Limb (tissue), 2 donors: ENCODE data around the gene GALNTL6.

ENCODE experiments used
- DNase-seq, 2 donors: peaks; one replicate each; pipeline ENCODE4 v3.0.0-alpha.2; 2016; ENCODE audit errors: extremely low spot score in 2 of 2

GALNTL6 gene

GRCh38 chr4:172207258-172207657, 394.1 kb downstream of the GALNTL6 start:
- DNase-seq = no peak

DNA sequence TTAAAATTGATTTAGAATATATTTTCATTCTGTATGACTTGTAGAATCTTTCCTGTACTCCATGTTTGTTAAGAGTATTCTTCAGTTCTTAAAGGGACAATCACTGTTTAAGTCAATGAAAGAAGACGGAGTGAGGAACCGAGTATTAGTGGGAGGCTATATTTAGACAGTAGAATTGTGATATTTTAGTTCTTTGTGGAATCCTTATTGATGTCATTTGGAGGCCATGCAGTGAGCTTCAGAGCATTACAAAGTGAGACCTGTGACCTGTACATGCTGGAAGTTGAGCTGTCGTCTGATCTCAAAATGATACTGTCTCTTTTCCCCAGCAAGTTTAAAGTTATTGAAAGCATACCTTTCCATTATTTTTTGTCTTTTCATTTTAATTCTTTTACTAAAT, 394.7 kb downstream of the GALNTL6 start:
- DNase-seq = no peak

- DNase-seq = no peak
Observed at GRCh38 chr4:172220679-172221078, 407.5 kb downstream of the GALNTL6 start.

DNA sequence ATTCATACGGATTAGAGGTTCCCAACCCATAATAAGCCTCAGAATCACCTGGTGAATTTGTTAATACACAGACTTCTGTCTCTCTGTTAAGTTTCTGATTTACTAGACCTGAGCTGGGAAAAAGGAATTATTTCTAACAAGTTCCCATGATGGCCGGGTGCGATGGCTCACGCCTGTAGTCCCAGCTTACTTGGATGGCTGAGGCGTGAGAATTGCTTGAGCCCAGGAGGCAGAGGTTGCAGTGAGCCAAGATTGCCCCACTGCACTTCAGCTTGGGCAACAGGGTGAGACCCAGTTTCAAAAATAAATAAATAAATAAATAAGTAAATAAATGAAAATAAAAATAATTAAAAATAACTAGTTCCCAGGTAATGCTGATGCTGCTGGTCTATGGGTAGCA, 412.3 kb downstream of the GALNTL6 start:
- no peak for DNase-seq

DNA sequence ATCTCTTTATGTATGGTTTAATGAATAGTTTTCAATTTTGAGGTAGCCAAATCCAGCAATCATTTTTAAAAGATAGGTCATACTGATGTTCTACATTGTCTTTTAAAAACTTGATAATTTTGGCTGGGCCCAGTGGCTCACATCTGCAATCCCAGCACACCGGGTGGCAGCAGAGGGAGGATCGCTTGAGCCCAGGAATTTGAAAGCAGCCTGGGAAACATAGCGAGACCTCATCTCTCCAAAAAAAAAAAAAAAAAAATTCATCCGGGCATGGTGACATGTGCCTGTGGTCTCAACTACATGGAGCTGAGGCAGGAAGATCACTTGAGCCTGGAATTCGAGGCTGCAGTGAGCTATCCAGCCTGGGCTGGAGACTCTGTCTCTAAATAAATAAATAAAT, 419.8 kb downstream of the GALNTL6 start:
- no peak for DNase-seq

DNA sequence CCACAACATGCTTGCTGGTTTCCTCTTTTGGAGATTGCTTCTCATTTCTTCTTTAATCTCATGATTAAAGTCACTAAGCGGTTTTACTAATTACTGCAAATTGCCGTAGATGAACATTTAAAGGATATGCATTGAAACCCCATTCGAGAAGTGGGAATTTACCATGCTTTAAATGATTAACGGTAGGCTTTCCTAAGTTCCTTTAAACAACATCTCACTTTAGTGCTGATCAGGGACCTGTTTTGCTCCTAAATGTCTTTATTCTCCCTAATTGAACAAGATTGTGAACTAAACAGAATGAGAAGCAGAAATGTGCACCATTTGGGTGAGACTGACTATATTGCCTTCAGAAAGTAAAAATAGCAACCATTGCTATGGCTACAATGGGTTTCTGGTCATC, 430.3 kb downstream of the GALNTL6 start:
- DNase-seq = no peak

- no peak for DNase-seq
Observed at GRCh38 chr4:172245516-172245915, 432.3 kb downstream of the GALNTL6 start.

DNA sequence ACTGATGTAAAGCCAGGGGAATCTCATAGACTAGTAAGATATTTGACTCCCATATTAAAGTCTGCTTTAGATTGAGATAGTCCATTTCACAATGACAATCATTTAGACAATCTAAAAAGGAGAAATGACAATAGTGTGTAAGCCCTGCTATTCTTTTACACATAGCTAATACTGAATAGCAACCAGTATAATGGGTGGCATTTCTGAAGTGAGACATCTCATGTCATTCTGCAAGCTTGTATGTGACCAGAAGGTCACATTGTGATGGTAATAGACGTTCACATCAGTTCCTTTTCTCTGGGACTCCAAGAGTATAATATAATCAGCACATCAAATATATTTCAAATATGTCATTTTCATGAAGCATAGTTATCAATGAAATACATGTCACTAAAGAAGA, 440.2 kb downstream of the GALNTL6 start:
- DNase-seq = no peak

GRCh38 chr4:172256820-172257219, 443.6 kb downstream of the GALNTL6 start:
- no peak for DNase-seq

DNA sequence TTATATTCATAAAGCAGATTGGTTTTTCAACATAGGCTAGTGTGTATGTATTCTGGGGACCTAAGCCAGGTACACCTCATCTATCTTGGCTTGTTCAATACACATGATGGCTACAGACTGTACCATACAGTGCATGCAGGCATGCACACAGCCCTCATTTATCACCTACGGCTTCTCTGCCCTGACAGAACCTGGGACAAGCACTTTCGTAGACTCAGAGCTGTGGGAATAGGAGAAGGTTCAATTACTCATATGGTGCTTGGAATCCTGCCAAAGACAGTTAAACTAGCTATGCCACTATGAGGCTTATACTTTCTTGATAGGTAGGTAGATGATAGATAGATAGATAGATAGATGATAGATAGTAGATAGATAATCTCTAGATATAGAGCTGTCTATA, 457.2 kb downstream of the GALNTL6 start:
- DNase-seq = no peak

DNA sequence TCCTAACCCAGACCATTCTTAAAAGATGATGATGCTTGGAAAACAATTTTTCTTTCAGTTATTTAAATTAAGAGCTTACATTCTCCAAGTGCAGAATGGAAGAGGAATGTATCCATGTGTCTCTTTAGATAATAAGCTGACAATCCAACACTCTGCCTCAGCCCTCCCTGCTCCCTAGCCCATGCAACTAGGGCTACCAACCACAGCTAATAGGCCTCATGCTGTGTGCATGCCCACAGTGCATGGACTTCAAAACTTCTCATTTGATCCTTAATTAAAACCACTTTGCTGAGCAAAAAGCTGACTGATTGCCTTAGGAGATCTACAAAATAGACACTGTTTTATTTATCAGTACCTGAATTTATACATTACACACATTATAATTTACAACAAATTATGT, 473.9 kb downstream of the GALNTL6 start:
- DNase-seq = no peak

GRCh38 chr4:172305698-172306097, 492.5 kb downstream of the GALNTL6 start:
- no peak for DNase-seq

GRCh38 chr4:172308078-172308477, 494.9 kb downstream of the GALNTL6 start:
- no peak for DNase-seq

DNA sequence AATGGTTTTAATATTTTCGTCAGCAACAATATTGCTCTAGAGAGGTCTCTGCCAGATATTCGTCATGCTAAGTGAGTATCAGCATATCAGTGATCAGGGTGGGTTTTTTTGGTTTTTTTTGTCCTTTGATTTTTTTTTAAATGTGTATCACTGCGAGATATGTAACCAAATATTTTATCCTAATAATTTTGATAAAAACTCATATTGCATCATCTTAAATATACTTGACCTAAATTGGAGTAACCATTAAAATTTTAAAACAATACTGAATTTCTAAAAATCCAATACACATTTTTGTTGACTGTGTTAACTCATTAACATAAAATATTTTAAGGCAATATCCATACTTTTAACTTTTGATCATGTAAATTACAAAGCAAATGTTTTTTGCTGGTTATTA, 498.5 kb downstream of the GALNTL6 start:
- DNase-seq = no peak

DNA sequence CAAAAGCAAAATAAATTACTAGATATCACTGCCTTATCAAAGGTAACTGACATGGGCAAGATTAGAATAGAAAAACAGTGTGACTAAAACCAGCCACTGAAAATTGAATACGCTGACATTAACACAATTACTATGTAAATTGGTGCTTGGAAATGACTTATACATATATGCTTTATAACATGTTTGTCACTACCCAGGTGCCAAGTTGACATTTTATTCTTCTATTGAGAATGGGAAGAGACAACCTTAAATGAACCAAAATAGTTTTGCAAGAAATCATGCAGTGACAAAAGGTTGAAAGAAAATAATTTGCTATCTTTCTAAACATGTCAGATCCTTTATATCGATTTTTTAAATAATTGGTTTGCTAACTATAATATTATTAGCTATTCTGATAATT, 510.1 kb downstream of the GALNTL6 start:
- no peak for DNase-seq

GRCh38 chr4:172344308-172344938, 531.2 kb downstream of the GALNTL6 start:
- no peak for DNase-seq

GRCh38 chr4:172348426-172348825, 535.2 kb downstream of the GALNTL6 start:
- no peak for DNase-seq

- no peak for DNase-seq
Observed at GRCh38 chr4:172352356-172352755, 539.2 kb downstream of the GALNTL6 start.

GRCh38 chr4:172356016-172356415, 542.8 kb downstream of the GALNTL6 start:
- peak in 1 of 2 donors; percentile 39 for DNase-seq

DNA sequence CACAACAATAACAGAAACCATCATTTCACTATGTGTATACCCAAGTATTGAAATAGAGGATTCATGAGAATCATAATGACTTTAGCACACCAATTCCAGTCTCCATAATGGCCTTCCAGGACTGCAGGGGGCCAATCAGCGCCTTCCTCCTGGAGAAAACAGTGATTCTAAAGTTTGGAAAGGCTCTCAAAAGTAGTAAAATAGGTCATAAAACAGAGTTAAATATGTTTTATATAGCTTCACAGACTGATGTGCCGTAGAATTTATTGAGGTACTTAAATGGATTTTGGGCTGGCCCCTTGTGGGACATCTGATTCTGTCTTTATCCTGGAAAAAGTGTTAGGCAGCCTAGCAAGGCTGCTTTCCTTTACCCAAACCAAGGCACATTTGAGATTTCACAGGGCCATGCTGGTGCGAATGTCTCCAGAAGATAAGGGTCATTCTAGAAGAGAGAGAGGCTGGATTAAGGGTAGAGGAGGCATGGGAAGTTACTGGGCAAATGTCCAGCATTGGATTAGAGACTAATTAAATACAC, 543.9 kb downstream of the GALNTL6 start:
- DNase-seq = peak in 1 of 2 donors; percentile 15

GRCh38 chr4:172362569-172362968, 549.4 kb downstream of the GALNTL6 start:
- DNase-seq = no peak

- DNase-seq = no peak
Observed at GRCh38 chr4:172369471-172369959, 556.3 kb downstream of the GALNTL6 start.

DNA sequence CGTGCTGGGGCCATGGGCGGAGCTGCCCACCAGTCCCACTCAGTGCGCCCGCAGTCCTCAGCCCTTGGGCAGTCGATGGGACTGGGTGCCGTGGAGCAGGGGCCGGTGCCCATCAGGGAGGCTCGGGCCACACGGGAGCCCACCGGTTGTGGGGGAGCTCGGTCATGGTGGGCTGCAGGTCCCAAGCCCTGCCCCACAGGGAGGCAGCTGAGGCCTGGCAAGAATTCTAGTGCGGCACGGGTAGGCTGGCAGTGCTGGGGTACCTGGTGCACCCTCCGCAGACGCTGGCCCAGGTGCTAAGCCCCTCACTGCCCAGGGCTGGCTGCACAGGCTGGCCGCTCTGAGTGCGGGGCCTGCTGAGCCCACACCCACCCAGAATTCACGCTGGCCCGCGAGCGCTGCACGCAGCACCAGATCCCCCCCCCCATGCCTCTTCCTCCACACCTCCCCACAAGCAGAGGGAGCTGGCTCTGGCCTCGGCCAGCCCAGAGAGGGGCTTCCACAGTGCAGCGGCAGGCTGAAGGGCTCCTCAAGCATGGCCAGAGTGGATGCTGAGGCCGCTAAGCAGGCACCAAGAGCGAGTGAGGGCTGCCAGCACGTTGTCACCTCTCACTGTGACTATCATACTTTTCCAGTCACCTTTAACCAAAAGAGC, 564.4 kb downstream of the GALNTL6 start:
- no peak for DNase-seq
